Limb (tissue), 2 donors: ENCODE measurements around the gene HNRNPA0.

Source experiments
- DNase-seq, 2 donors: peaks; one replicate each; pipeline ENCODE4 v3.0.0-alpha.2; 2016; ENCODE audit errors: extremely low spot score in 2 of 2

HNRNPA0 gene

DNA sequence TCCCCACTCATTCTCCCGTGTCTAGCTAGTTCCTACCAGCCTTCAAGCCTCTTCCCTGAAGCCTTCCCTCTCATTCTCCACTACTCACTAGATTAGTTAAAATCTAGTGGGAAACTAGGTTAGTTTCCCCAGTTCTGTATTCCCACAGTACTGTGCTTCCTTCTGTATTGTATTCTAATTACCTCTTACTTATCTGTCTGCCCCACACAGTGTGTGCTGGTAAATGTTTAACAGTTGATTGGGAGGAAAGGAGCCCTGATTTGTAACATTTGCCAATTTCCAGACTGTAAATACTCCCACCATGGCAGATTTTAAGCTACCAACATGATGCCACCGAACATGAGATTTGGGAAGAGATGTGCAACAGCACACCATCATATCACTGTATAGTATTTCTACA lies 26.5 kb downstream of the HNRNPA0 start:
- no peak for DNase-seq

GRCh38 chr5:137724251-137724650 lies 29.9 kb downstream of the HNRNPA0 start:
- no peak for DNase-seq

DNA sequence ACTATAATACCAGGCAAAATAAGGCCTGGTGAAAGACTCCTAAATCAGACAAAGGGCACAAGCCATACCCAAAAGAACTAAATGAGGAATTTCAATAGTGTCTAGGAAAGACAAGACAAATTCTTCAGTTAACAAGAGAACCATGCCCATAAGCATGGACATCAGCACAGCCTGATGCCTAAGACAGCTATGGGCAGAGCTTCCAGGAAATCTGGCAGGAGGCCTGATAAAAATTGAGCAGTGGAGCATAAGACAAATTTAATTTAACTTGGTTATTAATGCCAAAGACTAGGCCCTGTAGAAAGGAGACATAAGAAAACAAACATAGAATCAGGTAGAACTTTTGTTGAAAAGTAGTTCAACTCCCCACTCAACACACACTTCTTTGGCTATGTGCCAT lies 35.6 kb downstream of the HNRNPA0 start:
- DNase-seq, result no peak

DNA sequence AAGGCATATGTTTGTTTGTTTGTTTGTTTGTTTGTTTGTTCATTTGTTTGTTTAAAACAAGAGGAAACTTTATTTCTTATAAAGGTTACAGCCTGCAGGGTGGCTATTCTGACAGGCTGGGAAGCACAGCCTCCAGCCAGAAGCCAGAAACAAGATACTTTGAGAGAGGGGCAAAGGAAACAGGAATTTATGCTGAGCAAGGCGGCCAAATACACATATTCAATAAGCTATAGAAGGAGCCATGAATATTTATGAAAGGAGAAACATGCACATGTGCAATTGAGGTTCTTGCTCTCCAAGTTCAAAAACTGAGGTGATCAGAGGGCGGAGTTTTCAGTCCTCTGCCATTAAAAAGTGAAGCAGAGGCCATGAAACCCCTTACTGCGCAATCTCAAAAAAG lies 37.8 kb downstream of the HNRNPA0 start:
- no peak for DNase-seq

DNA sequence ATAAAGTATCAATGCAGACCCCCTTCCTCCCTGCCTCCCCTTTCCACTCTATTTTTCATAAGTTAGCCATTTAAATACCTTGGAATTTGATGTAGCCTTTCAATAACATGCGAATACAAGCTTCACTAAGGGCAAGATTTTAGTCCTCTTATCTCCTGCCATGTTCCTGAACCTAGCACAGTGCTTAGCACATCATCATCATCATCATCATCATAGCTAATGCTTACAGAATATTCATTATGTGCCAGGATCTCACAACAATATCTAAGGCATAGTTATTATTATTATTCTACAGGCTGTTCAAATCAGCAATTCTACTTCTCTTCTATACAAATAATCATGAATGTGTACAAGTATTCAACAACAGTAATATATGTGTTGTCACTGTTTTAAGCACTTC lies 38.7 kb downstream of the HNRNPA0 start:
- DNase-seq, result no peak

GRCh38 chr5:137714946-137715345 lies 39.2 kb downstream of the HNRNPA0 start:
- no peak for DNase-seq

DNA sequence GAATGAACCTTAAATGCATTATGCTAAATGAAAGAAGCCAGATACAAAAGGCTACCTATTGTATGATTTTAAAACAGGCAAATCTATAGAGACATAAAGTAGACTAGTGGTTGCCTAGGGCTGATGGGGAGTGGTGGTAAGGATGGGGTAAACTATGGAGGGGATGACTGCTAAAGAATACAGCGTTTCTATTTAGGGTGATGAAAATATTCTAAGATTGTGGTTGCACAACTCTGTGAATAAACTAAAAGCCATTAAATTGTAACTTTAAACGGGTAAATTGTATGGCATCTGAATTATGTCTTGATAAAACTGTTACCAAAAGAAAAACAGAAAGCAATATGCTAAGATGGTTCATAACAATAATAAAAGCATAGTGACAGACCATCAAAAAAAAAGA lies 39.7 kb downstream of the HNRNPA0 start:
- no peak for DNase-seq

GRCh38 chr5:137712139-137712667 lies 42.0 kb downstream of the HNRNPA0 start:
- DNase-seq, result no peak

GRCh38 chr5:137710086-137710485 lies 44.1 kb downstream of the HNRNPA0 start:
- no peak for DNase-seq

DNA sequence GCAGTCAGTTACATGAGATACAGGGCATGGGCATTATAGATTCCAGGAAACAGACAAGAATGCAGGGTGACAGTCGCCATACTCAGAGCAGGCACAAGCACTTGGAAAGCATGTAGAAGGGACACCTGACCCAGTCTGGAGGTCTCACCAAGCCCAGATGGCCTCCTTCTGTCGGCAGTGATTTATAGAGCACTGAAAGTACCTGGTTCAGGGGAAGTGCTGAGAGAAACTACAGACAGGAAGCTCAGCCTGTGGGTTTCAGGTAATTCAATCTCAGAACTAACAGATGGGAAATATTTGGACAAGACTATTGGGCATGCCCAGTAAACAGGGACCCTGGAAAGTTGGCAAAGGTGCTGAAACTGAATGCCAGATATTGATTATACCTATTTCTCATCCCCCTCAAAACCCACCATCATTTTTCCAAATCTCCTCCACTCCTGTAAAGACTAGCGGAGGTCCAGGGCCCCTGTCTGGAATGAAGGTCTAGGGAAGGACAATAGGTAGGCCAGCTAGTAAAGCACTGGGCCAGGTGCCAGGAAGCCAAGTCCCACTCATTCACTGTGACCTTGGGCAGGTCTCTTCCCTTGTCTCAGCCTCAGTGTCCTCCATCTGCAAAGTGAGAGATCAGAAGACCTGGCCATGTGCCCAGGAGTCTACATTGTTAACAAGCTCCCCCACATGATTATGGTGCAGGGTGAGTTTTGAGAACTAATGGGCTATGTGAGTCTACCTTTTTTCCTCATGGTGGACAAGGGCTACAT lies 45.2 kb downstream of the HNRNPA0 start:
- no peak for DNase-seq

- DNase-seq, result no peak
Measured at GRCh38 chr5:137708062-137708461, 46.1 kb downstream of the HNRNPA0 start.

- DNase-seq, result no peak
Measured at GRCh38 chr5:137706841-137707240, 47.3 kb downstream of the HNRNPA0 start.

GRCh38 chr5:137705106-137705505 lies 49.1 kb downstream of the HNRNPA0 start:
- DNase-seq, result no peak

- no peak for DNase-seq
Measured at GRCh38 chr5:137703565-137703964, 50.6 kb downstream of the HNRNPA0 start.

DNA sequence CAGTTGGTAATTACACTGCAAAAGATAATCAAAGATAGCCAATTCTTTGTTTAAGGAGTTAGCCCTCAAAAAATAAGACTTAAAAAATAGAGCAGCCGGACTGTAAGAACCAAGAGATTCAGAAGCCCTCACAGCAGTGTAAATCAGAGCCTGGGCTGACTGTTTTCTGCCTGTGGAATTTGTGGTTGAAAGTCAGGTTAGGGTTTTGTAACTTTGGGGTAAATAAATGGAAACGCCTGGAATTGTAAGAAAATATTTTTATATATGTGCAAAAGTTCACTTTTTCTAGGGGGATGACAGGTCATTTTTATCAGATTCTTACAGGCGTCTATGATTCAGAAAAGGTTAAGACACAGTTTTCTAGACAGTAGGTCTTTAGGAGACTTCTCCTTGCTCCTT lies 53.9 kb downstream of the HNRNPA0 start:
- no peak for DNase-seq

- DNase-seq, result peak; percentile 13 to 36
Measured at GRCh38 chr5:137699336-137700281, 54.6 kb downstream of the HNRNPA0 start.

- no peak for DNase-seq
Measured at GRCh38 chr5:137696481-137696880, 57.7 kb downstream of the HNRNPA0 start.

DNA sequence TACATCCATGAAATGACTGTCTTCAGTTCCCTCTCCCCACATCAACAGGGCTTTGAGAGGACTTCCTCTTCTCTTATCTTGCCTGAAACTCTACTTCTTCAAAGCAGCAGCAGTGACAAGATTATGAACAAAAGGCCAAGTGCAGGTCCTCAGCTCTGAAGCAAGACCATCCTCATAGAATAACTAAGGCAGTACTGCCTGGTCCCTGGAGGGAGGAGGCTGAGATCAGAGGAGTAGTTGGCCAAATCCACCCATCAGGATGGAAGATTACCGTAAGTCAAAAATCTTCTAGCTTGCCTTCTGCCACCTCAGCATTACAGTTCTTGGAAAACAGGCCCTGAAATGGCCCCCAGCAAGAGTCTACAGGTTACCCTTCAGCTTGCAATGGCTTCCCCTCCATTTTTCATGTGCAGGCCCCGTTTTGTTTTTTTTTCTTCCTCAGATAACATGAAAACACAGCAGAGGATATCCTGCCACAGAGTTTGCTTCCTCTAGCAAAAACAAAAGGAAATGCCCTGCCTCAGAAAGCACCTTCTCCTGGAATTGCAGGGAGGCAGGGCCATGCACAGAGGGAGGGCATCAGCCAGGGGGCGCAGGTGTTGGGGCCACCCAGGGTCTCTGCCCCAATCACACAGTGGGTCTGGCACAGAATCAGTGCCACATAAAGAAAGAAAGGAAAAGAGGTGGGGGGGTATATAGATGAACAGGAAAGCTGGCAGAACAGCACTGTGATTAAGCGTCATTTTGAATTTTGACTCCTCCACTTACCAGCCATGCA lies 58.3 kb downstream of the HNRNPA0 start:
- DNase-seq, result no peak
